NCI-H2196 treated with DMSO at 0.1 percent for 48 hours (cell line): Measurements from ENCODE around the gene PTPN1.
"Not testable (repeated sequence)": the region's sequence is repeated elsewhere in the genome, so short reads cannot be mapped to it uniquely, and the experiment has no call there.

Source experiments
- DNase-seq: peaks from one replicate; lab custom pipeline; 2025; ENCODE audit not compliant: unreplicated experiment; lab: John Stamatoyannopoulos, UW

PTPN1 gene

GRCh38 chr20:50602432-50603088, 92.4 kb downstream of the PTPN1 start:
- DNase-seq = no peak

- no peak for DNase-seq
These were observed 94.3 kb downstream of the PTPN1 start for GRCh38 chr20:50604451-50604850.

GRCh38 chr20:50605136-50605535, 95.0 kb downstream of the PTPN1 start:
- no peak for DNase-seq

GRCh38 chr20:50607436-50607835, 97.3 kb downstream of the PTPN1 start:
- no peak for DNase-seq

- no peak for DNase-seq
These were observed 97.9 kb downstream of the PTPN1 start for GRCh38 chr20:50607850-50608749.

GRCh38 chr20:50608750-50609104, 98.5 kb downstream of the PTPN1 start:
- no peak for DNase-seq

GRCh38 chr20:50609438-50609989, 99.3 kb downstream of the PTPN1 start:
- no peak for DNase-seq

GRCh38 chr20:50610212-50610718, 100.1 kb downstream of the PTPN1 start:
- no peak for DNase-seq

GRCh38 chr20:50611128-50611810, 101.1 kb downstream of the PTPN1 start:
- no peak for DNase-seq

- DNase-seq = no peak
These were observed 103.4 kb downstream of the PTPN1 start for GRCh38 chr20:50613438-50614169.

- DNase-seq = no peak
These were observed 105.2 kb downstream of the PTPN1 start for GRCh38 chr20:50615407-50615806.

- no peak for DNase-seq
These were observed 106.8 kb downstream of the PTPN1 start for GRCh38 chr20:50617022-50617421.

GRCh38 chr20:50618537-50618936, 108.4 kb downstream of the PTPN1 start:
- DNase-seq = no peak

GRCh38 chr20:50620459-50620858, 110.3 kb downstream of the PTPN1 start:
- not testable (repeated sequence) for DNase-seq

GRCh38 chr20:50621068-50621665, 111.0 kb downstream of the PTPN1 start:
- no peak for DNase-seq

GRCh38 chr20:50624351-50625016, 114.3 kb downstream of the PTPN1 start:
- peak; percentile 95 for DNase-seq

- DNase-seq = peak; percentile 70
These were observed 115.9 kb downstream of the PTPN1 start for GRCh38 chr20:50625986-50626677.

- no peak for DNase-seq
These were observed 117.6 kb downstream of the PTPN1 start for GRCh38 chr20:50627747-50628146.

GRCh38 chr20:50628332-50628731, 118.1 kb downstream of the PTPN1 start:
- DNase-seq = no peak
